Muscle of leg (tissue), 11 donors: ENCODE results near the gene AVPR2. TPM values are rescaled to one million over a fixed set of nuclear protein-coding genes. Genes with fewer than 3 reads are reported as not detected.

ENCODE experiments used
- DNase-seq: peaks from one replicate; pipeline ENCODE4 v3.0.0; 2013
- H3K27ac ChIP-seq: one replicate; pipeline ENCODE4 v1.5.1; 2013; ENCODE audit warnings: mild to moderate bottlenecking, low read length, control low read depth
- H3K27me3 ChIP-seq: one replicate; pipeline ENCODE4 v1.6.1; 2013; ENCODE audit warnings: low read length; ENCODE audit not compliant: control insufficient read depth, insufficient read depth
- H3K36me3 ChIP-seq: one replicate; pipeline ENCODE4 v1.6.1; 2013; ENCODE audit warnings: low read length; ENCODE audit not compliant: control insufficient read depth, insufficient read depth
- H3K4me1 ChIP-seq: one replicate; pipeline ENCODE4 v1.6.1; 2013; ENCODE audit warnings: low read length; ENCODE audit not compliant: control insufficient read depth, insufficient read depth
- H3K4me3 ChIP-seq: one replicate; pipeline ENCODE4 v1.5.1; 2013; ENCODE audit warnings: low read length, control low read depth
- H3K9me3 ChIP-seq: replicated peaks from 2 replicates; pipeline ENCODE4 v1.6.1; 2013; ENCODE audit warnings: low read depth, low read length; ENCODE audit not compliant: control insufficient read depth
- WGBS: methylation state at CpG from one replicate; pipeline ENCODE4 v1.1.5; 2013; ENCODE audit warnings: missing lambda C conversion rate; ENCODE audit not compliant: insufficient coverage; 5-methylcytosine and 5-hydroxymethylcytosine counted together
- polyA plus RNA-seq, 8 donors: library from polyadenylated mRNA; unstranded; fragments of 120-200 nt; gene quantifications; one replicate each; pipeline versions ENCODE4 v1.2.1 to v1.2.3, GENCODE V29; 2013; ENCODE audit warnings: inconsistent platforms in 1 of 8, low replicate concordance in 1 of 8; ENCODE audit not compliant: insufficient read length in 8 of 8, insufficient read depth in 1 of 8
- total RNA-seq: library from RNA; stranded (reverse); fragments of 120-200 nt; gene quantifications from one replicate; pipeline ENCODE4 v1.2.4, GENCODE V29; 2013

Gene AVPR2
- total and polyA plus RNA-seq, 9 donors = 0.49 to 1.2 (median 0.79) TPM

- WGBS = 73% methylated on average over 4 of the region's 4 CpGs
- Histone ChIP-seq H3K9me3 (no peaks in the 10 kb centered on the region), H3K36me3 (peaks cover 4% of the 10 kb centered on the region), H3K4me1 (peaks cover 71% of the 10 kb centered on the region), H3K27me3 (peaks cover 49% of the 10 kb centered on the region), H3K27ac (peak overlapping the region; percentile 67), H3K4me3 (peak overlapping the region; percentile 34)
- DNase-seq = no peak
Measured at GRCh38 chrX:153925387-153925738, 20.9 kb downstream of the AVPR2 start.

- Histone ChIP-seq H3K4me1 (peaks cover 68% of the 10 kb centered on the region), H3K4me3 (peak within 1 kb of the TSS; percentile 61), H3K27me3 (peaks cover 46% of the 10 kb centered on the region), H3K36me3 (peaks cover 10% of the 10 kb centered on the region), H3K27ac (peak within 1 kb of the TSS; percentile 98), H3K9me3 (no peaks in the 10 kb centered on the region)
- 36% methylated on average over 56 of the region's 59 CpGs for WGBS
- peak; percentile 30 for DNase-seq
Measured at GRCh38 chrX:153925739-153926551, 21.5 kb downstream of the AVPR2 start, which contains the start of gene ARHGAP4. Gene ARHGAP4, minus strand, starts transcription at chrX:153926264. Its CDS starts 62 bp downstream, at chrX:153926202.

GRCh38 chrX:153926552-153926857 lies 22.0 kb downstream of the AVPR2 start:
- Histone ChIP-seq H3K4me1 (peaks cover 62% of the 10 kb centered on the region), H3K36me3 (peaks cover 14% of the 10 kb centered on the region), H3K27me3 (peaks cover 44% of the 10 kb centered on the region), H3K9me3 (no peaks in the 10 kb centered on the region), H3K27ac (peak overlapping the region; percentile 98), H3K4me3 (peak overlapping the region; percentile 61)
- 29% methylated on average over 2 of the region's 4 CpGs for WGBS
- DNase-seq = no peak

GRCh38 chrX:153926858-153927671 lies 22.6 kb downstream of the AVPR2 start:
- Histone ChIP-seq H3K36me3 (peaks cover 20% of the 10 kb centered on the region), H3K27ac (peak overlapping the region; percentile 98), H3K4me1 (peaks cover 57% of the 10 kb centered on the region), H3K9me3 (no peaks in the 10 kb centered on the region), H3K27me3 (peaks cover 40% of the 10 kb centered on the region), H3K4me3 (peak overlapping the region; percentile 61)
- peak; percentile 88 for DNase-seq
- WGBS = 42% methylated on average over 17 of the region's 31 CpGs

- peak overlapping the region; percentile 61 for H3K4me3 ChIP-seq
- H3K27ac ChIP-seq = peak overlapping the region; percentile 98
- peaks cover 36% of the 10 kb centered on the region for H3K27me3 ChIP-seq
- peaks cover 52% of the 10 kb centered on the region for H3K4me1 ChIP-seq
- WGBS = 34% methylated on average over 8 of the region's 8 CpGs
- H3K9me3 ChIP-seq = no peaks in the 10 kb centered on the region
- H3K36me3 ChIP-seq = peaks cover 24% of the 10 kb centered on the region
- DNase-seq = no peak
Measured at GRCh38 chrX:153927672-153927921, 23.1 kb downstream of the AVPR2 start.

GRCh38 chrX:153927922-153928760 lies 23.7 kb downstream of the AVPR2 start:
- H3K4me3 ChIP-seq = peak overlapping the region; percentile 61
- peak; percentile 99 for DNase-seq
- peaks cover 30% of the 10 kb centered on the region for H3K36me3 ChIP-seq
- peak overlapping the region; percentile 98 for H3K27ac ChIP-seq
- H3K4me1 ChIP-seq = peaks cover 47% of the 10 kb centered on the region
- H3K27me3 ChIP-seq = peaks cover 36% of the 10 kb centered on the region
- 18% methylated on average over 74 of the region's 76 CpGs for WGBS
- no peaks in the 10 kb centered on the region for H3K9me3 ChIP-seq

- WGBS = 74% methylated on average over 2 of the region's 9 CpGs
- H3K27ac ChIP-seq = peak overlapping the region; percentile 84
- peaks cover 45% of the 10 kb centered on the region for H3K4me1 ChIP-seq
Measured at GRCh38 chrX:153928846-153929245, 24.4 kb downstream of the AVPR2 start.

GRCh38 chrX:153929576-153929975 lies 25.1 kb downstream of the AVPR2 start:
- peaks cover 45% of the 10 kb centered on the region for H3K4me1 ChIP-seq
- 81% methylated on average over 6 of the region's 10 CpGs for WGBS
- no peaks in the 10 kb centered on the region for H3K9me3 ChIP-seq
- H3K36me3 ChIP-seq = peaks cover 33% of the 10 kb centered on the region
- peaks cover 25% of the 10 kb centered on the region for H3K27me3 ChIP-seq
- no peak overlapping the region for H3K27ac ChIP-seq
- DNase-seq = no peak
- no peak overlapping the region for H3K4me3 ChIP-seq

More at GRCh38 chrX:153928846-153929245, 24.4 kb downstream of the AVPR2 start:
- DNase-seq = no peak
- no peaks in the 10 kb centered on the region for H3K9me3 ChIP-seq
- H3K4me3 ChIP-seq = peak overlapping the region; percentile 23
- H3K36me3 ChIP-seq = peaks cover 33% of the 10 kb centered on the region
- H3K27me3 ChIP-seq = peaks cover 32% of the 10 kb centered on the region

- Histone ChIP-seq H3K27ac (no peak overlapping the region), H3K4me1 (peaks cover 39% of the 10 kb centered on the region), H3K27me3 (peaks cover 24% of the 10 kb centered on the region), H3K9me3 (no peaks in the 10 kb centered on the region), H3K36me3 (peaks cover 33% of the 10 kb centered on the region), H3K4me3 (no peak overlapping the region)
- DNase-seq = no peak
- 88% methylated on average over 19 of the region's 31 CpGs for WGBS
Measured at GRCh38 chrX:153930011-153930910, 25.8 kb downstream of the AVPR2 start.
